ENCODE results near the gene DNAL1.

- TF ChIP-seq GATA2 (IDR thresholded peaks at IDR 0.05; ENCODE audit: low read depth, low read length) (no peak), GATA3 (IDR thresholded peaks at IDR 0.05; ENCODE audit: low read depth, low read length) (no peak)
Observed at GRCh38 chr14:73663548-73664212, 18.9 kb downstream of the DNAL1 start.

Measured in SH-SY5Y (cell line).